ENCODE measurements around the gene FSD1. TPM values are rescaled to one million over a fixed set of nuclear protein-coding genes. Genes with fewer than 3 reads are reported as not detected.
A peak's percentile ranks its signal among the peaks of the same experiment; 100 is the strongest.

Gene FSD1
- total and polyA plus RNA-seq, 8 donors = 0.55 to 1.9 (median 1.3) TPM; not detected in 1

DNA sequence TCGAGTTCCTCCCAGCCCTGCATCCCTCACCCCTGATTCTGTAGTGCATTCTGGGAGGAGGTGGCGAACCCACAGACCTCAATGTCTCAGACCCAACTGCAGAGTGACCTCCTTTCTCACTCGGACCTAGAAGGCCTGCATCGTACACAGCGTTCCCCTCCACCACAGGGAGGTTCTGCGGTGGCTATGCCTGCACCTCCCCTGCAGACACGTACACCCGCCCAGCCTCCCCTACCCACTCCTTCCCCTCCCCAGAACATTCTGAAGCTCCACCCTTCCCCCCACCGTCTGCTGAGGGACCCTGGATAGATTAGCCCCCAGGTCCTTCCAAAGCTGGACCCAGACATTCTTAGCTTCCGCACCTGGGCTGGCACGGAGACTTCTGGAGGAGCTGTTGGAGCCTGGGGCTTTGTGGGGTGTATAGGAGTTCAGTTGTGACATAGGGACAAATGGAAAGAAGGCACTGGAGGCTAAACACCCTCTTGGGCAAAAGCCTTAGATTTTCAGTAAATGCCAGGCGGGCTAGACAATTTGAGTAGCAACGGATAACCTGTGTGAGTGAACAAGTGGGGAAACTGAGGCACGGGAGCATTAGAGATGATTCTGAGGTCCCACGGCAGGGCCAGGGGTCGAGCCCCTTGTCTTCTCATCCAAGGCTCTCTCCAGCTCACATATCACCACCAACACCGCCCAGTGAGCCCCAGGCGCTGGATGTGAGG lies 420 bp upstream of the FSD1 start:
- ATAC-seq = no peak
- intact Hi-C loops (cut with DNase I) = no loop called here
- Histone ChIP-seq H3K4me1 (peaks cover 0 to 5% of the 10 kb centered on the region in 2 donors), H3K27ac (no peak overlapping the region), H3K27me3 (peaks cover 0 to 35% of the 10 kb centered on the region in 2 donors), H3K9me3 (no peaks in the 10 kb centered on the region), H3K4me3 (no peak overlapping the region), H3K36me3 (no peaks in the 10 kb centered on the region)
- TF ChIP-seq, protein P1, sequence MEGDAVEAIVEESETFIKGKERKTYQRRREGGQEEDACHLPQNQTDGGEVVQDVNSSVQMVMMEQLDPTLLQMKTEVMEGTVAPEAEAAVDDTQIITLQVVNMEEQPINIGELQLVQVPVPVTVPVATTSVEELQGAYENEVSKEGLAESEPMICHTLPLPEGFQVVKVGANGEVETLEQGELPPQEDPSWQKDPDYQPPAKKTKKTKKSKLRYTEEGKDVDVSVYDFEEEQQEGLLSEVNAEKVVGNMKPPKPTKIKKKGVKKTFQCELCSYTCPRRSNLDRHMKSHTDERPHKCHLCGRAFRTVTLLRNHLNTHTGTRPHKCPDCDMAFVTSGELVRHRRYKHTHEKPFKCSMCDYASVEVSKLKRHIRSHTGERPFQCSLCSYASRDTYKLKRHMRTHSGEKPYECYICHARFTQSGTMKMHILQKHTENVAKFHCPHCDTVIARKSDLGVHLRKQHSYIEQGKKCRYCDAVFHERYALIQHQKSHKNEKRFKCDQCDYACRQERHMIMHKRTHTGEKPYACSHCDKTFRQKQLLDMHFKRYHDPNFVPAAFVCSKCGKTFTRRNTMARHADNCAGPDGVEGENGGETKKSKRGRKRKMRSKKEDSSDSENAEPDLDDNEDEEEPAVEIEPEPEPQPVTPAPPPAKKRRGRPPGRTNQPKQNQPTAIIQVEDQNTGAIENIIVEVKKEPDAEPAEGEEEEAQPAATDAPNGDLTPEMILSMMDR (IDR thresholded peaks at IDR 0.05) = no peak
- DNase-seq = no peak

DNA sequence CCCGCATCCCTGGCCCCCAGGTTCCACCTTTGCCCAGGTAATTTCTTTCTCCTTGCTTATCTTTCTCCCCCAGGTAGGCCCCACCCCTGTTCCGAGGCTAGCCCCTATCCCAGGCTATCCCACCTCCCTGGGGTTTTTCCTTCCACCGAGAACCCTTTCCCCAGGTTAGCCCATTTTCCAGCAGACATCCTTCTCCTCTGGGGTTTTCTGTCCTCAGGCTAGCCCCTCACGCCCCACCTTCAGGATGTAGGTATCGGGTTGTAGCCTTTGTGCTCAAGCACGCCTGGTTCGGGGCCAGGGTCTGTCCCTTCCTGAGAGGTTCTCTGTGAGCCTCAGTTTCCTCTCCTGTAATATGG lies 837 bp downstream of the FSD1 start:
- DNase-seq = no peak
- Histone ChIP-seq H3K27me3 (peaks cover 0 to 35% of the 10 kb centered on the region in 2 donors), H3K4me1 (peaks cover 0 to 5% of the 10 kb centered on the region in 2 donors), H3K9me3 (no peaks in the 10 kb centered on the region), H3K36me3 (no peaks in the 10 kb centered on the region), H3K27ac (no peak overlapping the region), H3K4me3 (no peak overlapping the region)
- ATAC-seq = no peak
- TF ChIP-seq, protein P1 (IDR thresholded peaks at IDR 0.05) = no peak
- intact Hi-C loops (cut with DNase I) = no loop called here

DNA sequence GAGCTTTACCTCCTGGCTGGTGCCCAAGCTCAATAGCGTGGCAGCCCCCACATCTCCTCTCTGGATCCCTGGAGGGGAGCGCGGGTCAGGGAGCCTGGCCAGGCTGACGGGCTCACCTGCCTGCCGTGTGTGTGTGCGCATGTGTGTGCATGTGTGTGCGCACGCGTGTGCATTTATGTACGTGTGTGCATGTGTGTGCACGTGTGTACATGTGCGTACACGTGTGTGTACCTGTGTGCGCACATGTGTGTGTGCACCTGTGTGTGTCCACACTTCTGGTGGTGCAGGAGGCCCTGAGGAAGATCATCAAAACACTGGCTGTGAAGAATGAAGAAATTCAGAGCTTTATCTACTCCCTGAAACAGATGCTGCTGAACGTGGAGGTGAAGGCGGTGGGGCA lies 1.3 kb downstream of the FSD1 start:
- TF ChIP-seq, protein P1 (IDR thresholded peaks at IDR 0.05) = no peak
- Histone ChIP-seq H3K9me3 (no peaks in the 10 kb centered on the region), H3K4me1 (peaks cover 0 to 5% of the 10 kb centered on the region in 2 donors), H3K4me3 (no peak overlapping the region), H3K27me3 (peaks cover 0 to 35% of the 10 kb centered on the region in 2 donors), H3K27ac (no peak overlapping the region), H3K36me3 (no peaks in the 10 kb centered on the region)
- no peak for ATAC-seq
- DNase-seq = no peak
- intact Hi-C loops (cut with DNase I) = no loop called here

DNA sequence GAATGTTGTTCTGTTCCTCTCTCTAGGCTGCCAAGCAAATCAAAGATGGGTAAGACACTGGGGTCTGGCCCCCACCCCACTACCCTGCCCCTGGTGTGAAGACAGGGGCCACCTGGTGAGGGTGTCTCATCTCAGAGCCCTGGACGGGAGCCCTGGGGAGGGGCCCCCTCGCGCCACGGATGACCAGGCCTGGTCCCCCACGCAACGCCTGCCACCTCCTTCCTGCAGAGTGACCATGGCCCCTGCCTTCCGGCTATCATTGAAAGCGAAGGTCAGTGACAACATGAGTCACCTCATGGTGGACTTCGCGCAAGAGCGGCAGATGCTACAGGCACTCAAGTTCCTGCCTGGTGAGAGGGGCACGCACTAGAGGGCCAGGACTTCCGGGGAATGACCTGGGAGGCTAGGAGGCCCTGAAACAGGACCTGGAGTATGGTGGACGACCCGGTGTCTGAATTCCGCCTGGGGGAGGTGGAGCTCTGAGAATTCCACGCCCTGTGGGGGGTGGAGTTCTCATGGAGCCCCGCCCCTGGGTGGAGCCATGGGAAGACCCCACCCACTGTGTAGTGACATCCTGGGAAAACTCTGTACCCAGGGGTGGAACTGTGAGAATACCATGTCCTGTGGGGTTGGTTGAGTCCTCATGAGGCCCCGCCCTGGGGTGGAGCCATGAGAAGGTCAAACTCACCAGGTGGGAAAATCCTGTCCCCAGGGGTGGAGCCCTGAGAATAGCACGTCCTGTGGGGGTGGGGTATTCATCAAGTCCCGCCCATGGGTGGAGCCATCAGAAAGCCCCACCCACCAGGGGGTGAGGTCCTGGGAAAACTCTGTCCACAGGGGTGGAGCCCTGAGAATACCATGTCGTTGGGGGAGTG lies 6.1 kb downstream of the FSD1 start:
- Histone ChIP-seq H3K36me3 (no peaks in the 10 kb centered on the region), H3K9me3 (no peaks in the 10 kb centered on the region), H3K4me1 (peaks cover 0 to 7% of the 10 kb centered on the region in 2 donors), H3K4me3 (no peak overlapping the region), H3K27ac (no peak overlapping the region), H3K27me3 (peaks cover 0 to 6% of the 10 kb centered on the region in 2 donors)
- DNase-seq = peak in 1 of 4 donors; percentile 65
- no peak for ATAC-seq
- intact Hi-C loops (cut with DNase I) = no loop called here
- TF ChIP-seq, protein P1 (IDR thresholded peaks at IDR 0.05) = no peak

DNA sequence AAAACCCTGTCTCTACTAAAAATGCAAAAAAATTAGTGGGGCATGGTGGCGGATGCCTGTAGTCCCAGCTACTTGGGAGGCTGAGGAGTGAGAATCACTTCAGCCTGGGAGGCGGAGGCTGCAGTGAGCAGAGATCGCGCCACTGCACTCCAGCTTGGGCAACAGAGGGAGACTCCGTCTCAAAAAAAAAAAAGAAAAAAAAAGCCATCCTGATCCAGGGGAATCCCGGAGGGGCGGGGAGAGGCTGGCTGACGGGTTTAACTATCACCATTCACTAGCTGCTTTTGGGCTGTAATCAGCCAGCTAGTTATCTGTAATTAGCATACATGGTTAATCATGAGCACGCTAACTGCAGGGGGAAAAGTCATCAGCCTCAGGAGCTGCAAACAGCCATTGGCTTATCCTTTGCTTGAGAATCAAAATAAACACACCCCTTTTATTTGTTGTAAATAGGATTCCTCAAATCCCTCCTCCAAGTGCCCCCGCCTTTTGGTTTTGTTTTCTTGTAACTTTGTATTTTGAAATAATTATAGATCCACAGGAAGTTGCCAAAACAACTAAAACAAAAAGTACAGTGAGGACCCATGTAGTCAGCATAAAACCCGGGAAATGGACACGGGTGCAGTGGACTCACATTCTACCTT lies 9.6 kb downstream of the FSD1 start:
- no peak overlapping the region for H3K4me3 ChIP-seq
- no peak for ATAC-seq
- no peaks in the 10 kb centered on the region for H3K27me3 ChIP-seq
- intact Hi-C loops (cut with DNase I) = no loop called here
- TF ChIP-seq, protein P1 (IDR thresholded peaks at IDR 0.05) = no peak
- no peaks in the 10 kb centered on the region for H3K36me3 ChIP-seq
- peak overlapping the region in 1 of 2 donors; percentile 18 for H3K27ac ChIP-seq
- peaks cover 0 to 7% of the 10 kb centered on the region in 2 donors for H3K4me1 ChIP-seq
- DNase-seq = peak in 1 of 4 donors; percentile 33
- H3K9me3 ChIP-seq = no peaks in the 10 kb centered on the region
